Measurements from ENCODE around the gene STK24. TPM values are rescaled to one million over a fixed set of nuclear protein-coding genes. Genes with fewer than 3 reads are reported as not detected.

Gene STK24
- total RNA-seq, 2 experiments from 2014 or later = 60.4 to 88.7 TPM

GRCh38 chr13:98509271-98510155 lies 67.4 kb downstream of the STK24 start:
- ChIA-PET CTCF (ENCODE audit: unreplicated experiment) (no interaction called here), POLR2A (interaction anchor here (0.7 to 1.1 kb wide), 2 partner anchors 10 to 287 kb away, joined by 3 read pairs; no protein-coding TSS in a partner anchor)
- no TSS peak for BruUV-seq (replicated peaks)
- DNase-seq (ENCODE audit: low spot score) = no peak
- intact Hi-C loops (cut with micrococcal nuclease; ENCODE audit: unreplicated experiment) = no loop called here
- TF ChIP-seq, protein P1, sequence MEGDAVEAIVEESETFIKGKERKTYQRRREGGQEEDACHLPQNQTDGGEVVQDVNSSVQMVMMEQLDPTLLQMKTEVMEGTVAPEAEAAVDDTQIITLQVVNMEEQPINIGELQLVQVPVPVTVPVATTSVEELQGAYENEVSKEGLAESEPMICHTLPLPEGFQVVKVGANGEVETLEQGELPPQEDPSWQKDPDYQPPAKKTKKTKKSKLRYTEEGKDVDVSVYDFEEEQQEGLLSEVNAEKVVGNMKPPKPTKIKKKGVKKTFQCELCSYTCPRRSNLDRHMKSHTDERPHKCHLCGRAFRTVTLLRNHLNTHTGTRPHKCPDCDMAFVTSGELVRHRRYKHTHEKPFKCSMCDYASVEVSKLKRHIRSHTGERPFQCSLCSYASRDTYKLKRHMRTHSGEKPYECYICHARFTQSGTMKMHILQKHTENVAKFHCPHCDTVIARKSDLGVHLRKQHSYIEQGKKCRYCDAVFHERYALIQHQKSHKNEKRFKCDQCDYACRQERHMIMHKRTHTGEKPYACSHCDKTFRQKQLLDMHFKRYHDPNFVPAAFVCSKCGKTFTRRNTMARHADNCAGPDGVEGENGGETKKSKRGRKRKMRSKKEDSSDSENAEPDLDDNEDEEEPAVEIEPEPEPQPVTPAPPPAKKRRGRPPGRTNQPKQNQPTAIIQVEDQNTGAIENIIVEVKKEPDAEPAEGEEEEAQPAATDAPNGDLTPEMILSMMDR (conservative IDR thresholded peaks at IDR 0.05; ENCODE audit: low read length) = no peak
- no peak for TF ChIP-seq EZH2phosphoT487 (IDR thresholded peaks at IDR 0.05; ENCODE audit: borderline replicate concordance, low read depth, low read length)
- Histone ChIP-seq H4K20me1 (ENCODE audit: insufficient read depth, low read length) (peaks cover 26% of the 10 kb centered on the region; the same call in 1 of the 2 replicates), H3K4me1 (ENCODE audit: insufficient read depth, low read length, poor library complexity, severe bottlenecking) (no peaks in the 10 kb centered on the region), H3K9me3 (ENCODE audit: low read length) (no peaks in the 10 kb centered on the region), H3K79me2 (ENCODE audit: insufficient read depth, low read depth, low read length) (peaks cover 65% of the 10 kb centered on the region), H3K36me3 (ENCODE audit: insufficient read depth, low read length) (no peaks in the 10 kb centered on the region; the same call in 1 of the 2 replicates), H3K9me2 (ENCODE audit: insufficient read depth, low read length) (no peaks in the 10 kb centered on the region), H3K27ac (ENCODE audit: low read depth, low read length, poor library complexity, severe bottlenecking) (no peak overlapping the region), H3K4me2 (ENCODE audit: low read length) (no peak overlapping the region), H3K4me3 (ENCODE audit: low read depth, low read length, poor library complexity, severe bottlenecking) (no peak overlapping the region), H2AFZ (ENCODE audit: low read length) (no peak overlapping the region)

GRCh38 chr13:98508685-98509084 lies 68.2 kb downstream of the STK24 start:
- Histone ChIP-seq H3K4me3 (ENCODE audit: low read depth, low read length, poor library complexity, severe bottlenecking) (no peak overlapping the region), H3K9me3 (ENCODE audit: low read length) (no peaks in the 10 kb centered on the region), H3K4me2 (ENCODE audit: low read length) (no peak overlapping the region), H3K4me1 (ENCODE audit: insufficient read depth, low read length, poor library complexity, severe bottlenecking) (no peaks in the 10 kb centered on the region), H3K9me2 (ENCODE audit: insufficient read depth, low read length) (no peaks in the 10 kb centered on the region), H2AFZ (ENCODE audit: low read length) (no peak overlapping the region), H3K27ac (ENCODE audit: low read depth, low read length, poor library complexity, severe bottlenecking) (no peak overlapping the region), H3K36me3 (ENCODE audit: insufficient read depth, low read length) (no peaks in the 10 kb centered on the region), H4K20me1 (ENCODE audit: insufficient read depth, low read length) (peaks cover 26% of the 10 kb centered on the region; the same call in 1 of the 2 replicates), H3K79me2 (ENCODE audit: insufficient read depth, low read depth, low read length) (peaks cover 62% of the 10 kb centered on the region)
- ChIA-PET CTCF (ENCODE audit: unreplicated experiment) (no interaction called here), POLR2A (interaction anchor here (1.1 kb wide), 1 partner anchor 10 kb away, joined by 3 read pairs; no protein-coding TSS in a partner anchor)
- DNase-seq (ENCODE audit: low spot score) = no peak
- intact Hi-C loops (cut with micrococcal nuclease; ENCODE audit: unreplicated experiment) = no loop called here
- TF ChIP-seq, protein P1 (conservative IDR thresholded peaks at IDR 0.05; ENCODE audit: low read length) = no peak
- TF ChIP-seq EZH2phosphoT487 (IDR thresholded peaks at IDR 0.05; ENCODE audit: borderline replicate concordance, low read depth, low read length) = no peak
- BruUV-seq (replicated peaks) = no TSS peak

- BruUV-seq (replicated peaks) = no TSS peak
- no peak overlapping the region for H3K4me2 ChIP-seq (ENCODE audit: low read length)
- no peaks in the 10 kb centered on the region for H3K9me2 ChIP-seq (ENCODE audit: insufficient read depth, low read length)
- peaks cover 66% of the 10 kb centered on the region for H3K79me2 ChIP-seq (ENCODE audit: insufficient read depth, low read depth, low read length)
- no peak overlapping the region for H3K4me3 ChIP-seq (ENCODE audit: low read depth, low read length, poor library complexity, severe bottlenecking)
- H3K4me1 ChIP-seq (ENCODE audit: insufficient read depth, low read length, poor library complexity, severe bottlenecking) = no peaks in the 10 kb centered on the region
- H3K36me3 ChIP-seq (ENCODE audit: insufficient read depth, low read length) = no peaks in the 10 kb centered on the region
- no peak overlapping the region for H3K27ac ChIP-seq (ENCODE audit: low read depth, low read length, poor library complexity, severe bottlenecking)
- no peak for DNase-seq (ENCODE audit: low spot score)
- ChIA-PET CTCF (ENCODE audit: unreplicated experiment) (no interaction called here), POLR2A (interaction anchor here (1.3 kb wide), 1 partner anchor 20 kb away, joined by 4 read pairs; no protein-coding TSS in a partner anchor)
- intact Hi-C loops (cut with micrococcal nuclease; ENCODE audit: unreplicated experiment) = no loop called here
- TF ChIP-seq, protein P1 (conservative IDR thresholded peaks at IDR 0.05; ENCODE audit: low read length) = no peak
- TF ChIP-seq EZH2phosphoT487 (IDR thresholded peaks at IDR 0.05; ENCODE audit: borderline replicate concordance, low read depth, low read length) = no peak
- H3K9me3 ChIP-seq (ENCODE audit: low read length) = no peaks in the 10 kb centered on the region
- no peak overlapping the region for H2AFZ ChIP-seq (ENCODE audit: low read length)
- H4K20me1 ChIP-seq (ENCODE audit: insufficient read depth, low read length) = peaks cover 26% of the 10 kb centered on the region; the same call in 1 of the 2 replicates
Observed at GRCh38 chr13:98508280-98508679, 68.6 kb downstream of the STK24 start.

All from OCI-LY7 (cell line).